Measurements from ENCODE around the gene TMPRSS4. TPM values are rescaled to one million over a fixed set of nuclear protein-coding genes. Genes with fewer than 3 reads are reported as not detected.

TMPRSS4 gene
- total and polyA plus RNA-seq, 2 of the 4 experiments (the other 2 are of a cell fraction): not detected

- no peak overlapping the region for H3K23ac ChIP-seq (ENCODE audit: low read depth, low read length)
- no peak overlapping the region for H2BK15ac ChIP-seq (ENCODE audit: low read depth, low read length)
- peaks cover 12% of the 10 kb centered on the region for H3K27me3 ChIP-seq (ENCODE audit: control insufficient read depth, insufficient read depth, low read length)
- H3K4me1 ChIP-seq (ENCODE audit: control insufficient read depth, insufficient read depth, low read length): no peaks in the 10 kb centered on the region
- H3K36me3 ChIP-seq (ENCODE audit: control insufficient read depth, insufficient read depth, low read length): no peaks in the 10 kb centered on the region
- ATAC-seq (ENCODE audit: low read depth) (no peak), DNase-seq (no peak)
- H3K56ac ChIP-seq (ENCODE audit: extremely low read depth, insufficient read depth, low read length): no peak overlapping the region
- H3K4me2 ChIP-seq (ENCODE audit: low read depth, low read length): no peak overlapping the region
- no peak overlapping the region for H3K9ac ChIP-seq (ENCODE audit: low read depth, low read length)
- no peak overlapping the region for H3K18ac ChIP-seq (ENCODE audit: low read depth, low read length)
- TF ChIP-seq BHLHE40 (IDR thresholded peaks at IDR 0.05; ENCODE audit: low read depth, low read length): no peak
- no peak for TF ChIP-seq SMC3 (IDR thresholded peaks at IDR 0.05; ENCODE audit: low read depth, low read length)
- no peak for TF ChIP-seq RAD21 (IDR thresholded peaks at IDR 0.05; ENCODE audit: low read length)
- TF ChIP-seq USF2 (IDR thresholded peaks at IDR 0.05; ENCODE audit: low read depth, low read length): no peak
- no peak for TF ChIP-seq MAZ (IDR thresholded peaks at IDR 0.05; ENCODE audit: borderline replicate concordance, low read depth, low read length)
- no peak for TF ChIP-seq FOS (IDR thresholded peaks at IDR 0.05; ENCODE audit: low read depth, low read length)
- TF ChIP-seq MAFK (IDR thresholded peaks at IDR 0.05; ENCODE audit: low read depth, low read length): no peak
- TF ChIP-seq POLR2A (IDR thresholded peaks at IDR 0.05; ENCODE audit: low read depth, low read length): no peak
- TF ChIP-seq MXI1 (IDR thresholded peaks at IDR 0.05; ENCODE audit: borderline replicate concordance, low read depth, low read length): no peak
- TF ChIP-seq RCOR1 (IDR thresholded peaks at IDR 0.05; ENCODE audit: insufficient replicate concordance, low read length): no peak
- TF ChIP-seq CEBPB (IDR thresholded peaks at IDR 0.05; ENCODE audit: low read depth, low read length): no peak
- no peak for TF ChIP-seq CTCF (conservative IDR thresholded peaks at IDR 0.05; ENCODE audit: low read depth, low read length)
- TF ChIP-seq RFX5 (IDR thresholded peaks at IDR 0.05; ENCODE audit: low read depth, low read length): no peak
- TF ChIP-seq CHD1 (IDR thresholded peaks at IDR 0.05; ENCODE audit: low read depth, low read length): no peak
- no peak for TF ChIP-seq ELK1 (IDR thresholded peaks at IDR 0.05; ENCODE audit: borderline replicate concordance, low read depth, low read length)
- no peak for TF ChIP-seq NFE2L2 (IDR thresholded peaks at IDR 0.05; ENCODE audit: low read depth, low read length)
- no peak overlapping the region for H4K91ac ChIP-seq (ENCODE audit: insufficient read depth, low read depth, low read length)
- ChIA-PET CTCF (no interaction called here), POLR2A (ENCODE audit: unreplicated experiment) (no interaction called here)
- no peaks in the 10 kb centered on the region for H3K9me1 ChIP-seq (ENCODE audit: insufficient read depth, low read length)
- intact Hi-C loops (cut with micrococcal nuclease): no loop called here
- BruUV-seq (replicated peaks): no TSS peak
- no peaks in the 10 kb centered on the region for H3K9me3 ChIP-seq (ENCODE audit: control insufficient read depth, insufficient read depth, low read length)
- H2BK120ac ChIP-seq (ENCODE audit: low read depth, low read length): no peak overlapping the region
- no peak overlapping the region for H3K14ac ChIP-seq (replicated peaks; ENCODE audit: low read depth, low read length)
- no peak overlapping the region for H2AK9ac ChIP-seq (replicated peaks; ENCODE audit: low read depth, low read length, poor library complexity)
- no peak overlapping the region for H4K8ac ChIP-seq (ENCODE audit: low read depth in 2 of 2, low read length in 2 of 2)
- no peak overlapping the region for H3K27ac ChIP-seq (ENCODE audit: insufficient read depth, low read length)
- no peak overlapping the region for H2BK20ac ChIP-seq (ENCODE audit: low read depth, low read length)
- H2AK5ac ChIP-seq (ENCODE audit: low read depth, low read length): no peak overlapping the region
- no peak overlapping the region for H4K5ac ChIP-seq (ENCODE audit: low read depth, low read length)
- no peak overlapping the region for H2AFZ ChIP-seq (replicated peaks; ENCODE audit: low read length, poor library complexity)
- WGBS, 2 experiments (ENCODE audit: extremely low coverage in 2 of 2, insufficient read length in 1 of 2): 77% methylated on average over 3 of the region's 5 CpGs; no CpG with 5 or more reads in 1 of the 2 experiments
- in situ Hi-C loops (cut with MboI; ENCODE audit: low sequenced_read_pairs): no loop called here
- H3K4ac ChIP-seq (ENCODE audit: low read depth, low read length): no peak overlapping the region
- dilution Hi-C loops (cut with HindIII; ENCODE audit: low sequenced_read_pairs, unreplicated experiment): no loop called here
- no peak overlapping the region for H2BK5ac ChIP-seq (ENCODE audit: low read depth, low read length, poor library complexity, severe bottlenecking)
- H4K20me1 ChIP-seq (ENCODE audit: insufficient read depth, low read length): no peaks in the 10 kb centered on the region
- H3K4me3 ChIP-seq (ENCODE audit: insufficient read depth, low read depth, low read length): no peak overlapping the region
- H3K79me1 ChIP-seq (ENCODE audit: low read depth in 1 of 2, low read length in 2 of 2): no peaks in the 10 kb centered on the region
Observed at GRCh38 chr11:118135796-118136165, 58.9 kb downstream of the TMPRSS4 start.

All from IMR-90 (cell line).